ENCODE results near the gene PPP1R12A. TPM values are rescaled to one million over a fixed set of nuclear protein-coding genes. Genes with fewer than 3 reads are reported as not detected.

PPP1R12A gene
- total RNA-seq, 2 experiments from 2014 or later = 65.6 to 76.4 TPM

- intact Hi-C loops (cut with DNase I, micrococcal nuclease) = loop anchor here in 1 of 2 experiments (10.0 kb wide), 1 partner anchor 98 kb away; no protein-coding TSS in a partner anchor
- CTCF ChIA-PET = no interaction called here
- H3K36me3 ChIP-seq (ENCODE audit: insufficient read depth, low read length) = no peaks in the 10 kb centered on the region
- Mint-ChIP-seq H3K27me3 (no peaks in the 10 kb centered on the region), H3K36me3 (ENCODE audit: low read depth) (peaks cover 24% of the 10 kb centered on the region), H3K9me3 (no peaks in the 10 kb centered on the region), H3K4me1 (ENCODE audit: low read depth) (peaks cover 73% of the 10 kb centered on the region), H3K27ac (peak overlapping the region; percentile 96), H3K4me3 (peak overlapping the region; percentile 87)
- no peaks in the 10 kb centered on the region for H3K9me3 ChIP-seq (ENCODE audit: control insufficient read depth in 1 of 2, insufficient read depth in 1 of 2, low read length in 2 of 2)
- peaks cover 16% of the 10 kb centered on the region for H3K4me1 ChIP-seq (ENCODE audit: insufficient read depth, low read length)
- DNase-seq = no peak
- TF ChIP-seq, protein P1, sequence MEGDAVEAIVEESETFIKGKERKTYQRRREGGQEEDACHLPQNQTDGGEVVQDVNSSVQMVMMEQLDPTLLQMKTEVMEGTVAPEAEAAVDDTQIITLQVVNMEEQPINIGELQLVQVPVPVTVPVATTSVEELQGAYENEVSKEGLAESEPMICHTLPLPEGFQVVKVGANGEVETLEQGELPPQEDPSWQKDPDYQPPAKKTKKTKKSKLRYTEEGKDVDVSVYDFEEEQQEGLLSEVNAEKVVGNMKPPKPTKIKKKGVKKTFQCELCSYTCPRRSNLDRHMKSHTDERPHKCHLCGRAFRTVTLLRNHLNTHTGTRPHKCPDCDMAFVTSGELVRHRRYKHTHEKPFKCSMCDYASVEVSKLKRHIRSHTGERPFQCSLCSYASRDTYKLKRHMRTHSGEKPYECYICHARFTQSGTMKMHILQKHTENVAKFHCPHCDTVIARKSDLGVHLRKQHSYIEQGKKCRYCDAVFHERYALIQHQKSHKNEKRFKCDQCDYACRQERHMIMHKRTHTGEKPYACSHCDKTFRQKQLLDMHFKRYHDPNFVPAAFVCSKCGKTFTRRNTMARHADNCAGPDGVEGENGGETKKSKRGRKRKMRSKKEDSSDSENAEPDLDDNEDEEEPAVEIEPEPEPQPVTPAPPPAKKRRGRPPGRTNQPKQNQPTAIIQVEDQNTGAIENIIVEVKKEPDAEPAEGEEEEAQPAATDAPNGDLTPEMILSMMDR (IDR thresholded peaks at IDR 0.05) = no peak
- no peak overlapping the region for H3K4me3 ChIP-seq (ENCODE audit: low read length)
- POLR2A ChIA-PET = no interaction called here
- ATAC-seq (ENCODE audit: poor library complexity) = no peak
- no peak overlapping the region for H3K27ac ChIP-seq (ENCODE audit: low read depth in 1 of 2, low read length in 2 of 2)
- H3K27me3 ChIP-seq (ENCODE audit: control insufficient read depth in 1 of 2, insufficient read depth in 2 of 2, low read length in 2 of 2) = no peaks in the 10 kb centered on the region
These were observed 2.5 kb downstream of the PPP1R12A start for GRCh38 chr12:79932357-79932756.

DNA sequence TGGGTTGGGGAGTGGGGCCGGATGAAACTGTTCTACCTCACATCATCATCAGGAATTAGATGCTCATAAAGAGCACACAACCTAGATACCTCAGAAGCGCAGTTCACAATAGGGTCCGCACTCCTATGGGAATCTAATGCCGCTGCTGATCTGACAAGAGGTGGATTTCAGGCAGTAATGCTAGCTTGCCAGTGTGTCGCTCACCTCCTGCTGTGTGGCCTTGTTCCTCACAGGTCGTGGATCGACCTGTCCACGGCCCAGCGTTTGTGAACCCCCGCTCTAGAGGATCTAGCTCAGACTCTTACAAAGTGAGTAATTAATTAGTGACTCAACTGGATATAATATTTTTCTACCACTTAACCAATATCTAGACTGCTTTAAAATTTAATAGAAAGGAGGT, 5.8 kb downstream of the PPP1R12A start:
- peaks cover 20% of the 10 kb centered on the region for H3K4me1 ChIP-seq (ENCODE audit: insufficient read depth, low read length)
- H3K27me3 ChIP-seq (ENCODE audit: control insufficient read depth in 1 of 2, insufficient read depth in 2 of 2, low read length in 2 of 2) = no peaks in the 10 kb centered on the region

GRCh38 chr12:79927772-79928474, 7.0 kb downstream of the PPP1R12A start:
- DNase-seq (peak in 13 of 14 experiments; percentile 13 to 86 (median 25)), ATAC-seq (ENCODE audit: poor library complexity) (peak; percentile 97)
- Histone ChIP-seq H3K27me3 (ENCODE audit: control insufficient read depth in 1 of 2, insufficient read depth in 2 of 2, low read length in 2 of 2) (no peaks in the 10 kb centered on the region), H3K36me3 (ENCODE audit: insufficient read depth, low read length) (no peaks in the 10 kb centered on the region), H3K27ac (ENCODE audit: low read depth in 1 of 2, low read length in 2 of 2) (no peak overlapping the region), H3K4me3 (ENCODE audit: low read length) (no peak overlapping the region), H3K4me1 (ENCODE audit: insufficient read depth, low read length) (peaks cover 22% of the 10 kb centered on the region), H3K9me3 (ENCODE audit: control insufficient read depth in 1 of 2, insufficient read depth in 1 of 2, low read length in 2 of 2) (no peaks in the 10 kb centered on the region)
- Mint-ChIP-seq H3K27me3 (no peaks in the 10 kb centered on the region), H3K4me1 (ENCODE audit: low read depth) (peaks cover 72% of the 10 kb centered on the region), H3K27ac (peak overlapping the region; percentile 83), H3K9me3 (no peaks in the 10 kb centered on the region), H3K4me3 (peak overlapping the region; percentile 52), H3K36me3 (ENCODE audit: low read depth) (no peaks in the 10 kb centered on the region)
- ChIA-PET CTCF (no interaction called here), POLR2A (interaction anchor here (0.6 to 1.0 kb wide), 3 partner anchors 10 to 23 kb away, joined by 3 read pairs; no protein-coding TSS in a partner anchor)
- TF ChIP-seq, protein P1 (IDR thresholded peaks at IDR 0.05) = no peak
- intact Hi-C loops (cut with DNase I, micrococcal nuclease) = loop anchor here in 1 of 2 experiments (5.0 kb wide), 1 partner anchor 36 kb away; no protein-coding TSS in a partner anchor

More for the DNA sequence above, 5.8 kb downstream of the PPP1R12A start:
- H3K27ac Mint-ChIP-seq = peak overlapping the region; percentile 31
- H3K4me3 ChIP-seq (ENCODE audit: low read length) = no peak overlapping the region
- no peak overlapping the region for H3K27ac ChIP-seq (ENCODE audit: low read depth in 1 of 2, low read length in 2 of 2)
- H3K36me3 Mint-ChIP-seq (ENCODE audit: low read depth) = peaks cover 6% of the 10 kb centered on the region
- ChIA-PET POLR2A (no interaction called here), CTCF (no interaction called here)
- TF ChIP-seq, protein P1 (IDR thresholded peaks at IDR 0.05) = no peak
- DNase-seq (no peak), ATAC-seq (ENCODE audit: poor library complexity) (no peak)
- no peaks in the 10 kb centered on the region for H3K9me3 ChIP-seq (ENCODE audit: control insufficient read depth in 1 of 2, insufficient read depth in 1 of 2, low read length in 2 of 2)
- no peaks in the 10 kb centered on the region for H3K36me3 ChIP-seq (ENCODE audit: insufficient read depth, low read length)
- intact Hi-C loops (cut with DNase I, micrococcal nuclease) = loop anchor here in 1 of 2 experiments (5.0 kb wide), 1 partner anchor 37 kb away; no protein-coding TSS in a partner anchor
- H3K27me3 Mint-ChIP-seq = no peaks in the 10 kb centered on the region
- H3K4me1 Mint-ChIP-seq (ENCODE audit: low read depth) = peaks cover 82% of the 10 kb centered on the region
- no peak overlapping the region for H3K4me3 Mint-ChIP-seq
- no peaks in the 10 kb centered on the region for H3K9me3 Mint-ChIP-seq

All from CD4-positive, alpha-beta T cell (primary cell).